NB4 (cell line): ENCODE measurements around the gene ACO2.

Experiments
- CTCF ChIP-seq: IDR thresholded peaks from one replicate; pipeline ENCODE4 v1.5.1; 2012; ENCODE audit warnings: low read depth, low read length
- MAX ChIP-seq: IDR thresholded peaks from 2 replicates; pipeline ENCODE4 v1.6.1; 2011; ENCODE audit warnings: low read depth, low read length

GRCh38 chr22:41458161-41458728 is 10.7 kb upstream of the ACO2 start:
- no peak for TF ChIP-seq CTCF
- no peak for TF ChIP-seq MAX
